IMR-90 (cell line): Measurements from ENCODE around the gene FUT8. TPM values are rescaled to one million over a fixed set of nuclear protein-coding genes. Genes with fewer than 3 reads are reported as not detected.

Source experiments
- ATAC-seq: fragments of 200-7000 bp; cut with Tn5 transposase; 2 replicates; pipeline ENCODE4 v1.9.1; 2020; ENCODE audit warnings: low read depth, mild to moderate bottlenecking, moderate library complexity
- BruUV-seq: library from RNA; stranded (reverse); fragments of 400-500 nt; replicated peaks from 2 replicates; lab custom pipeline; 2021; lab: Mats Ljungman, UMichigan
- CTCF ChIA-PET: fragments of 300-600 bp; formaldehyde crosslinking; extraction: SDS; loops from one replicate; lab custom pipeline; 2021; ENCODE audit warnings: antibody characterized with exemption; lab: Yijun Ruan, JAX
- POLR2A ChIA-PET: fragments of 300-600 bp; sonication (Branson Sonifier 250); formaldehyde crosslinking; loops from one replicate; lab custom pipeline; 2022; ENCODE audit warnings: antibody characterized with exemption; ENCODE audit not compliant: unreplicated experiment; lab: Charles Lee
- DNase-seq: peaks from one replicate; pipeline ENCODE4 v3.0.0; 2013
- H2AFZ ChIP-seq: replicated peaks from 2 replicates; pipeline ENCODE3; 2013; ENCODE audit warnings: low read length, mild to moderate bottlenecking; ENCODE audit not compliant: poor library complexity
- H2AK5ac ChIP-seq: 2 replicates; pipeline ENCODE4 v1.6.1; 2013; ENCODE audit warnings: low read depth, low read length, inconsistent platforms
- H2AK9ac ChIP-seq: replicated peaks from 2 replicates; pipeline ENCODE3; 2013; ENCODE audit warnings: mild to moderate bottlenecking, low read depth, low read length, moderate library complexity; ENCODE audit not compliant: poor library complexity
- H2BK120ac ChIP-seq: 2 replicates; pipeline ENCODE4 v1.6.1; 2013; ENCODE audit warnings: low read depth, low read length, inconsistent platforms
- H2BK15ac ChIP-seq: 3 replicates; pipeline ENCODE4 v1.6.1; 2013; ENCODE audit warnings: low read depth, low read length, inconsistent platforms
- H2BK20ac ChIP-seq: 2 replicates; pipeline ENCODE4 v1.6.1; 2013; ENCODE audit warnings: low read depth, mild to moderate bottlenecking, inconsistent platforms, low read length, moderate library complexity
- H2BK5ac ChIP-seq: 2 replicates; pipeline ENCODE4 v1.6.1; 2013; ENCODE audit warnings: mild to moderate bottlenecking, low read depth, low read length, inconsistent platforms; ENCODE audit not compliant: poor library complexity, severe bottlenecking
- H3K14ac ChIP-seq: replicated peaks from 2 replicates; pipeline ENCODE4 v1.6.1; 2013; ENCODE audit warnings: low read depth, low read length, inconsistent platforms
- H3K18ac ChIP-seq: 2 replicates; pipeline ENCODE4 v1.6.1; 2013; ENCODE audit warnings: low read depth, low read length, control low read depth
- H3K23ac ChIP-seq: 2 replicates; pipeline ENCODE4 v1.6.1; 2013; ENCODE audit warnings: low read depth, low read length, inconsistent platforms
- H3K27ac ChIP-seq: 2 replicates; pipeline ENCODE4 v1.5.1; 2013; ENCODE audit warnings: mild to moderate bottlenecking, control low read depth, low read length; ENCODE audit not compliant: insufficient read depth
- H3K27me3 ChIP-seq: 2 replicates; pipeline ENCODE4 v1.6.1; 2013; ENCODE audit warnings: low read length; ENCODE audit not compliant: control insufficient read depth, insufficient read depth
- H3K36me3 ChIP-seq: 2 replicates; pipeline ENCODE4 v1.6.1; 2013; ENCODE audit warnings: low read length, mixed read lengths; ENCODE audit not compliant: control insufficient read depth, insufficient read depth
- H3K4ac ChIP-seq: 2 replicates; pipeline ENCODE4 v1.6.1; 2013; ENCODE audit warnings: low read depth, low read length, inconsistent platforms
- H3K4me1 ChIP-seq: 2 replicates; pipeline ENCODE4 v1.6.1; 2013; ENCODE audit warnings: low read length, mixed read lengths; ENCODE audit not compliant: control insufficient read depth, insufficient read depth
- H3K4me2 ChIP-seq: 2 replicates; pipeline ENCODE4 v1.6.1; 2013; ENCODE audit warnings: low read depth, mild to moderate bottlenecking, control low read depth, low read length, moderate library complexity
- H3K4me3 ChIP-seq: 2 replicates; pipeline ENCODE4 v1.5.1; 2013; ENCODE audit warnings: low read depth, mild to moderate bottlenecking, control low read depth, low read length, moderate library complexity; ENCODE audit not compliant: insufficient read depth
- H3K56ac ChIP-seq: 2 replicates; pipeline ENCODE4 v1.6.1; 2013; ENCODE audit warnings: low read length, inconsistent platforms; ENCODE audit not compliant: insufficient read depth; ENCODE audit errors: extremely low read depth
- H3K79me1 ChIP-seq, 2 experiments: 2 replicates each; pipeline ENCODE4 v1.6.1; 2013; ENCODE audit warnings: low read length in 2 of 2, inconsistent platforms in 1 of 2, low read depth in 1 of 2
- H3K9ac ChIP-seq: 2 replicates; pipeline ENCODE4 v1.6.1; 2013; ENCODE audit warnings: low read depth, low read length, control low read depth
- H3K9me1 ChIP-seq: 2 replicates; pipeline ENCODE4 v1.6.1; 2013; ENCODE audit warnings: low read length, inconsistent platforms; ENCODE audit not compliant: insufficient read depth
- H3K9me3 ChIP-seq: 2 replicates; pipeline ENCODE4 v1.6.1; 2013; ENCODE audit warnings: low read length; ENCODE audit not compliant: control insufficient read depth, insufficient read depth
- H4K20me1 ChIP-seq: 2 replicates; pipeline ENCODE4 v1.6.1; 2013; ENCODE audit warnings: low read length, inconsistent platforms; ENCODE audit not compliant: insufficient read depth
- H4K5ac ChIP-seq: 2 replicates; pipeline ENCODE4 v1.6.1; 2013; ENCODE audit warnings: mild to moderate bottlenecking, low read depth, low read length, control low read depth
- H4K8ac ChIP-seq, 2 experiments: 2 replicates each; pipeline ENCODE4 v1.6.1; 2013; ENCODE audit warnings: low read depth in 2 of 2, low read length in 2 of 2, control low read depth in 1 of 2, inconsistent platforms in 1 of 2
- H4K91ac ChIP-seq: 2 replicates; pipeline ENCODE4 v1.6.1; 2013; ENCODE audit warnings: low read depth, low read length, inconsistent platforms; ENCODE audit not compliant: insufficient read depth
- BHLHE40 ChIP-seq: fragments of 150-350 bp; IDR thresholded peaks from 2 replicates; pipeline ENCODE4 v1.6.1; 2016; ENCODE audit warnings: mild to moderate bottlenecking, low read depth, low read length
- CEBPB ChIP-seq: IDR thresholded peaks from 2 replicates; pipeline ENCODE4 v1.6.1; 2012; ENCODE audit warnings: low read depth, low read length, improper control_type of control experiment
- CHD1 ChIP-seq: IDR thresholded peaks from 2 replicates; pipeline ENCODE4 v1.6.1; 2012; ENCODE audit warnings: low read depth, low read length, improper control_type of control experiment
- FOS ChIP-seq: fragments of 150-350 bp; IDR thresholded peaks from 2 replicates; pipeline ENCODE4 v1.6.1; 2016; ENCODE audit warnings: low read depth, low read length
- MAFK ChIP-seq: IDR thresholded peaks from 2 replicates; pipeline ENCODE4 v1.6.1; 2012; ENCODE audit warnings: low read depth, low read length, improper control_type of control experiment
- MAZ ChIP-seq: IDR thresholded peaks from 2 replicates; pipeline ENCODE4 v1.6.1; 2012; ENCODE audit warnings: low read depth, mild to moderate bottlenecking, low read length, improper control_type of control experiment, moderate library complexity, borderline replicate concordance
- MXI1 ChIP-seq: IDR thresholded peaks from 2 replicates; pipeline ENCODE4 v1.6.1; 2012; ENCODE audit warnings: low read depth, mild to moderate bottlenecking, low read length, moderate library complexity, borderline replicate concordance
- NFE2L2 ChIP-seq: fragments of 150-350 bp; IDR thresholded peaks from 2 replicates; pipeline ENCODE4 v1.6.1; 2016; ENCODE audit warnings: low read depth, mild to moderate bottlenecking, low read length
- POLR2A ChIP-seq: IDR thresholded peaks from 2 replicates; pipeline ENCODE4 v1.6.1; 2012; ENCODE audit warnings: mild to moderate bottlenecking, low read depth, low read length
- RAD21 ChIP-seq: IDR thresholded peaks from 2 replicates; pipeline ENCODE4 v1.6.1; 2012; ENCODE audit warnings: low read length, improper control_type of control experiment
- RFX5 ChIP-seq: IDR thresholded peaks from 2 replicates; pipeline ENCODE4 v1.8.0; 2012; ENCODE audit warnings: low read depth, mild to moderate bottlenecking, low read length, moderate library complexity
- WGBS, 2 experiments: methylation state at CpG; one replicate each; pipeline versions ENCODE4 v1.1.5 to v1.1.7; 2013; ENCODE audit warnings: missing lambda C conversion rate in 2 of 2; ENCODE audit not compliant: insufficient read length in 1 of 2; ENCODE audit errors: extremely low coverage in 2 of 2; 5-methylcytosine and 5-hydroxymethylcytosine counted together
- dilution Hi-C: fragments of 300-500 bp; cut with HindIII; formaldehyde crosslinking; loops from one replicate; pipeline ENCODE4 v1.14.3; 2018; ENCODE audit warnings: low sequenced_read_pairs; ENCODE audit not compliant: unreplicated experiment
- in situ Hi-C: fragments of 300-500 bp; cut with MboI; formaldehyde crosslinking; loops from 3 replicates; pipeline ENCODE4 v1.14.3; 2019; ENCODE audit warnings: low sequenced_read_pairs, inconsistent platforms, mixed read lengths
- intact Hi-C: fragments of 100-400 bp; cut with micrococcal nuclease; formaldehyde crosslinking; loops from 2 replicates; pipeline ENCODE4 v1.10.0; 2022
- polyA plus RNA-seq, 3 experiments: library from polyadenylated mRNA; depleted of rRNA; stranded (reverse); fragments of >200 nt; gene quantifications; 2 replicates each; pipeline ENCODE4 v1.2.3, GENCODE V29; 2012; ENCODE audit warnings: low replicate concordance in 1 of 3
- total RNA-seq: library from RNA; depleted of rRNA; stranded (reverse); fragments of >200 nt; gene quantifications from 2 replicates; pipeline ENCODE4 v1.2.3, GENCODE V29; 2012
- TF ChIP-seq, protein P1 (sequence below): fragments of 150-350 bp; IDR thresholded peaks from 2 replicates; pipeline ENCODE4 v1.6.1; 2016; ENCODE audit warnings: low read depth, mild to moderate bottlenecking, low read length, moderate library complexity, borderline replicate concordance

FUT8 gene
- total and polyA plus RNA-seq, 2 of the 4 experiments (the other 2 are of a cell fraction), result 15.6 to 72.9 TPM

DNA sequence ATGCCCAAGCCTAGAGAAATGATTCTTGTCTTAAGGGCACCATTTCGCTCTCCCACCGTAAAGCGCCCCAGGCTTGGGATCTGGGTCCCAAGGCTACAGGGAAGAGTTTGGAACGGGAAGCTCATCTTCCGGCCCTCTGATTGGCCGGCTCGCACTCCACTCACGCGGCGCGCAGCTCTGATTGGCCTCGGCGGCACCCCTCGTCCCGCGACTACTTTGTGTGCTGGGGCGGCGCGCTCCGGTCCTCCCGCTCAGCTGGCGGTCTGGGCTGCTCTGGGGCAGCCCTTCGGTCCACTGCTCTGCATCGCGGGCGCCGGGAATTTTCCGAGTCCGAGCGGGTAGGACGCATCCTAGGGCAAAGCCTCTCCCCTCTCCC is 886 bp upstream of the FUT8 start:
- peak overlapping the region; percentile 82 for H3K9ac ChIP-seq
- H2BK15ac ChIP-seq, result no peak overlapping the region
- 0 out of 2 replicates have a peak overlapping the region, but pooled peaks have one; percentile 45 for H4K91ac ChIP-seq
- H2BK120ac ChIP-seq, result peak overlapping the region; percentile 53; the same call in 1 of the 2 replicates
- H3K14ac ChIP-seq, result peak overlapping the region; percentile 89
- peak overlapping the region; percentile 59; the same call in 1 of the 2 replicates for H3K56ac ChIP-seq
- no peaks in the 10 kb centered on the region for H3K9me1 ChIP-seq
- H2BK20ac ChIP-seq, result no peak overlapping the region
- H2AK5ac ChIP-seq, result no peak overlapping the region
- H3K23ac ChIP-seq, result no peak overlapping the region
- no peaks in the 10 kb centered on the region for H3K9me3 ChIP-seq
- H3K4me2 ChIP-seq, result peak overlapping the region; percentile 80
- H2AFZ ChIP-seq, result peak overlapping the region; percentile 98
- DNase-seq (peak; percentile 91), ATAC-seq (peak; percentile 75)
- peaks cover 5 to 11% of the 10 kb centered on the region in 2 experiments; a peak in 2 of 4 replicates for H3K79me1 ChIP-seq
- peak overlapping the region; percentile 11; the same call in 1 of the 2 replicates for H4K5ac ChIP-seq
- in situ Hi-C loops, result loop anchor here (5.0 kb wide), 1 partner anchor 244 kb away; no protein-coding TSS in a partner anchor
- no peaks in the 10 kb centered on the region for H3K4me1 ChIP-seq
- ChIA-PET CTCF (interaction anchor here (0.5 to 1.8 kb wide), 14 partner anchors 9 to 659 kb away, joined by 3 to 6 read pairs (median 4); no protein-coding TSS in a partner anchor), POLR2A (interaction anchor here (0.7 to 1.0 kb wide), 3 partner anchors 185 to 254 kb away, joined by 3 to 7 read pairs (median 3); no protein-coding TSS in a partner anchor)
- peak overlapping the region; percentile 68 to 76; a peak in 3 of 4 replicates for H4K8ac ChIP-seq
- peak overlapping the region; percentile 77 for H3K4ac ChIP-seq
- no peaks in the 10 kb centered on the region for H3K36me3 ChIP-seq
- dilution Hi-C loops, result no loop called here
- peak overlapping the region; percentile 86 for H3K27ac ChIP-seq
- no TSS peak for BruUV-seq
- no peak for TF ChIP-seq BHLHE40
- TF ChIP-seq, protein P1, sequence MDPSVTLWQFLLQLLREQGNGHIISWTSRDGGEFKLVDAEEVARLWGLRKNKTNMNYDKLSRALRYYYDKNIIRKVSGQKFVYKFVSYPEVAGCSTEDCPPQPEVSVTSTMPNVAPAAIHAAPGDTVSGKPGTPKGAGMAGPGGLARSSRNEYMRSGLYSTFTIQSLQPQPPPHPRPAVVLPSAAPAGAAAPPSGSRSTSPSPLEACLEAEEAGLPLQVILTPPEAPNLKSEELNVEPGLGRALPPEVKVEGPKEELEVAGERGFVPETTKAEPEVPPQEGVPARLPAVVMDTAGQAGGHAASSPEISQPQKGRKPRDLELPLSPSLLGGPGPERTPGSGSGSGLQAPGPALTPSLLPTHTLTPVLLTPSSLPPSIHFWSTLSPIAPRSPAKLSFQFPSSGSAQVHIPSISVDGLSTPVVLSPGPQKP, result no peak
- no peak for TF ChIP-seq NFE2L2
- TF ChIP-seq RAD21, result peak; percentile 1; the same call in 1 of the 2 replicates
- no peak for TF ChIP-seq RFX5
- no peak for TF ChIP-seq MAZ
- TF ChIP-seq CHD1, result no peak
- TF ChIP-seq CEBPB, result no peak
- TF ChIP-seq POLR2A, result no peak; the same call in 1 of the 2 replicates
- TF ChIP-seq FOS, result peak; percentile 54; the same call in 1 of the 2 replicates
- no peak for TF ChIP-seq MAFK
- TF ChIP-seq MXI1, result no peak
- no peaks in the 10 kb centered on the region for H3K27me3 ChIP-seq
- 0% methylated on average over 9 of the region's 31 CpGs; no CpG with 5 or more reads in 1 of the 2 experiments for WGBS, 2 experiments
- peak overlapping the region; percentile 61 for H2BK5ac ChIP-seq
- peak overlapping the region; percentile 62 for H2AK9ac ChIP-seq
- intact Hi-C loops, result loop anchor here (1.0 to 5.0 kb wide), 8 partner anchors 49 to 424 kb away; partner anchors contain the start of genes FNTB and MAX
- H4K20me1 ChIP-seq, result no peaks in the 10 kb centered on the region
- peak overlapping the region; percentile 12; the same call in 1 of the 2 replicates for H3K18ac ChIP-seq
- peak overlapping the region; percentile 95 for H3K4me3 ChIP-seq
